Heart left ventricle (tissue), 13 donors: ENCODE results near the gene CDK18.

ENCODE experiments used
- POLR2A ChIP-seq, 2 donors: fragments of 450-650 bp; IDR thresholded peaks; one replicate each; pipeline ENCODE4 v1.6.1; 2017; ENCODE audit warnings: antibody characterized with exemption in 2 of 2, mild to moderate bottlenecking in 2 of 2, moderate library complexity in 2 of 2
- TF ChIP-seq, protein P1 (sequence below), 12 donors: fragments of 200-600 bp; sonication (generic) in 4 of 12; IDR thresholded peaks; one replicate each; pipeline versions ENCODE4 v1.5.0 to v1.8.0; 2018 to 2022; ENCODE audit warnings: antibody characterized with exemption in 12 of 12, mild to moderate bottlenecking in 5 of 12
- donor health status: ischemic (EF 13 %, LVEDD 7.1; RV severe dilation, severe dysfunction).
- donor health status: DM: no; HTN: yes; CAD: no.
- donor health status: DM: no; HTN: no; CAD: no.
- donor health status: ischemic (EF 25% LVEDD 6.9; RV normal size, moderate dysfunction).
- donor health status: ischemic (EF 25% LVEDD 5.7; RV mildly dilated, moderate dysfunction).
- donor health status: ischemic (EF 35%, LVEDD 5.7; RV mildly dilated, moderate dysfunction).
- donor health status: nonischemic (EF 11% LVEDD 7.7; RV severe dilation, severe dysfunction).
- donor health status: DM: yes; HTN: yes; CAD: no.
- donor health status: PGD.
- donor health status: ischemic (EF 29% LVEDD 5.4; RV normal size, mild dysfunction).
- donor health status: nonischemic (EF 23%, LVEDD 6.1; RV moderate dilation, normal function).

DNA sequence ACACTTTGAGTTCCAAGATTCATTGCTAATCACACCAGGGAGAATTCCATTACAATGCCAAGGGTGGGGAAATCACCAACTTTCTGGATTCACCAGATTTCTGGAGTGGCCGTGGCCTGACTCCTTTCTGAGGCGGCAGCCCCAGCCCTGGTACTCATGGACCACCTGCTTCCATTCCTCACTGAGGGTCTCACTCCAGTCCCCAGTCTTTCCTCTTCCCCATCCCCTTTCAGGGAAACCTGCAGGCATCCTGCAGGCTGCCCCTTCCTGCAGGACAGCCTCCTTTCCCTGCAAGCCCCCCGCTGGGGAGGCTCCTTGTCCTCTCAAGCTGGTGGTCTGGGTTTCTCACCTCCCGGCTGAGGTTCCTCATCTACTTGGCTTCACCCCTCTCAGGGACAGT is 12.7 kb upstream of the CDK18 start:
- TF ChIP-seq, protein P1, sequence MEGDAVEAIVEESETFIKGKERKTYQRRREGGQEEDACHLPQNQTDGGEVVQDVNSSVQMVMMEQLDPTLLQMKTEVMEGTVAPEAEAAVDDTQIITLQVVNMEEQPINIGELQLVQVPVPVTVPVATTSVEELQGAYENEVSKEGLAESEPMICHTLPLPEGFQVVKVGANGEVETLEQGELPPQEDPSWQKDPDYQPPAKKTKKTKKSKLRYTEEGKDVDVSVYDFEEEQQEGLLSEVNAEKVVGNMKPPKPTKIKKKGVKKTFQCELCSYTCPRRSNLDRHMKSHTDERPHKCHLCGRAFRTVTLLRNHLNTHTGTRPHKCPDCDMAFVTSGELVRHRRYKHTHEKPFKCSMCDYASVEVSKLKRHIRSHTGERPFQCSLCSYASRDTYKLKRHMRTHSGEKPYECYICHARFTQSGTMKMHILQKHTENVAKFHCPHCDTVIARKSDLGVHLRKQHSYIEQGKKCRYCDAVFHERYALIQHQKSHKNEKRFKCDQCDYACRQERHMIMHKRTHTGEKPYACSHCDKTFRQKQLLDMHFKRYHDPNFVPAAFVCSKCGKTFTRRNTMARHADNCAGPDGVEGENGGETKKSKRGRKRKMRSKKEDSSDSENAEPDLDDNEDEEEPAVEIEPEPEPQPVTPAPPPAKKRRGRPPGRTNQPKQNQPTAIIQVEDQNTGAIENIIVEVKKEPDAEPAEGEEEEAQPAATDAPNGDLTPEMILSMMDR (IDR thresholded peaks at IDR 0.05) = no peak
- TF ChIP-seq POLR2A (IDR thresholded peaks at IDR 0.05) = no peak
